Upper lobe of left lung (tissue), 6 donors: ENCODE data around the gene GRM6. TPM values are rescaled to one million over a fixed set of nuclear protein-coding genes. Genes with fewer than 3 reads are reported as not detected.
A peak's percentile ranks its signal among the peaks of the same experiment; 100 is the strongest.

Source experiments
- ATAC-seq, 2 donors: fragments of 200-7000 bp; cut with Tn5 transposase; one replicate each; pipeline ENCODE4 v1.9.1; 2022; ENCODE audit warnings: mild to moderate bottlenecking in 2 of 2, moderate library complexity in 2 of 2; ENCODE audit not compliant: low FRiP score in 2 of 2
- DNase-seq, 2 donors: peaks; one replicate each; pipeline ENCODE4 v3.0.0-alpha.2; 2019 to 2020
- H3K27ac ChIP-seq, 4 donors: fragments of 200-600 bp; sonication (generic); one replicate each; pipeline ENCODE4 v1.5.1; 2016 to 2019
- H3K27me3 ChIP-seq, 4 donors: fragments of 200-600 bp; sonication (generic); one replicate each; pipeline ENCODE4 v1.5.1; 2017 to 2019
- H3K36me3 ChIP-seq, 4 donors: fragments of 200-600 bp; sonication (generic); one replicate each; pipeline ENCODE4 v1.5.1; 2016 to 2019
- H3K4me1 ChIP-seq, 4 donors: fragments of 200-600 bp; sonication (generic); one replicate each; pipeline ENCODE4 v1.5.1; 2018 to 2019
- H3K4me3 ChIP-seq, 4 donors: fragments of 200-600 bp; sonication (generic); one replicate each; pipeline ENCODE4 v1.5.1; 2017 to 2019; ENCODE audit warnings: mild to moderate bottlenecking in 2 of 4, moderate library complexity in 1 of 4
- H3K9me3 ChIP-seq, 4 donors: fragments of 200-600 bp; sonication (generic); one replicate each; pipeline ENCODE4 v1.5.1; 2018 to 2019
- EP300 ChIP-seq, 4 donors: sonication (generic); formaldehyde crosslinking; IDR thresholded peaks; one replicate each; pipeline ENCODE4 v1.5.1; 2017; ENCODE audit warnings: antibody characterized with exemption in 4 of 4, control low read depth in 2 of 4
- POLR2A ChIP-seq, 4 donors: fragments of 450-650 bp; IDR thresholded peaks; one replicate each; pipeline ENCODE4 v1.5.1; 2016 to 2017; ENCODE audit warnings: antibody characterized with exemption in 4 of 4, mild to moderate bottlenecking in 2 of 4
- POLR2AphosphoS5 ChIP-seq, 2 donors: sonication (generic); formaldehyde crosslinking; IDR thresholded peaks; one replicate each; pipeline ENCODE4 v1.5.1; 2017; ENCODE audit warnings: antibody characterized with exemption in 2 of 2
- WGBS, 2 donors: methylation state at CpG; one replicate each; pipeline ENCODE4 v1.1.5; 2017 to 2018; 5-methylcytosine and 5-hydroxymethylcytosine counted together
- total RNA-seq, 6 donors: library from RNA; depleted of rRNA in 4 of 6; stranded (reverse); fragments of >200 nt in 4 of 6; gene quantifications; one replicate each; pipeline versions ENCODE4 v1.1.0 to v1.2.1, GENCODE V29; 2016 to 2021
- TF ChIP-seq, protein P1 (sequence below), 6 experiments: fragments of 450-650 bp in 4 of 6; fragments of 200-600 bp in 2 of 6; sonication (generic) in 2 of 6; IDR thresholded peaks; one replicate each; pipeline ENCODE4 v1.5.1; 2016 to 2019; ENCODE audit warnings: antibody characterized with exemption in 6 of 6
- donor health status: DM: no; HTN: no; CAD: no; lungs with moderate emphysema.
- donor health status: DM: no; HTN: yes; CAD: no; lungs with severe emphysema.

Gene GRM6
- total RNA-seq, 6 donors from 2014 or later: not detected

DNA sequence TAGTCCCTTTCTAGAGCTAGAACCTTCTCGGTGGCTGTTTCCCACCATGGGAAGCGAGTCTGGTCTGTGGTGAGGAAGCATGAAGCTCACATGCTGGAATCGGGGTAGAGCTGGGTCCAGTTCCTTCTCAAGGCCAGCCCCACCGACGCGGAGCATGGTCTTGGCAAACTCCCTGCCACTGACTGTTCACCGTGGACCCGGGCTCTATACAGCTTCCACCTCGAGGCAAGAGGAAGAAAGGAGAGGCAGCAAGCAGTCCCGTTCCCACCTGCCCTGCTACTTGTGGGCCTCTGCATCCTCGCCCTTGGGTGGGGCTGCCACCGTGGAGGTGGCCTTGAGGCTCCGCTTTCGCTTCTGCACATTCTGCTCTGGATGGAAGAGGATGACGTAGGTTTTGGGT is 13.7 kb downstream of the GRM6 start:
- Histone ChIP-seq H3K4me1 (no peaks in the 10 kb centered on the region), H3K4me3 (no peak overlapping the region), H3K27ac (no peak overlapping the region), H3K36me3 (peaks cover 0 to 5% (median 0%) of the 10 kb centered on the region in 4 donors), H3K9me3 (peaks cover 33 to 94% (median 76%) of the 10 kb centered on the region in 4 donors), H3K27me3 (no peaks in the 10 kb centered on the region)
- ATAC-seq (no peak), DNase-seq (no peak)
- WGBS, 2 donors: 90 to 98% methylated on average over 10 to 12 of the region's 15 CpGs
- no peak for TF ChIP-seq POLR2A (IDR thresholded peaks at IDR 0.05)
- TF ChIP-seq, protein P1, sequence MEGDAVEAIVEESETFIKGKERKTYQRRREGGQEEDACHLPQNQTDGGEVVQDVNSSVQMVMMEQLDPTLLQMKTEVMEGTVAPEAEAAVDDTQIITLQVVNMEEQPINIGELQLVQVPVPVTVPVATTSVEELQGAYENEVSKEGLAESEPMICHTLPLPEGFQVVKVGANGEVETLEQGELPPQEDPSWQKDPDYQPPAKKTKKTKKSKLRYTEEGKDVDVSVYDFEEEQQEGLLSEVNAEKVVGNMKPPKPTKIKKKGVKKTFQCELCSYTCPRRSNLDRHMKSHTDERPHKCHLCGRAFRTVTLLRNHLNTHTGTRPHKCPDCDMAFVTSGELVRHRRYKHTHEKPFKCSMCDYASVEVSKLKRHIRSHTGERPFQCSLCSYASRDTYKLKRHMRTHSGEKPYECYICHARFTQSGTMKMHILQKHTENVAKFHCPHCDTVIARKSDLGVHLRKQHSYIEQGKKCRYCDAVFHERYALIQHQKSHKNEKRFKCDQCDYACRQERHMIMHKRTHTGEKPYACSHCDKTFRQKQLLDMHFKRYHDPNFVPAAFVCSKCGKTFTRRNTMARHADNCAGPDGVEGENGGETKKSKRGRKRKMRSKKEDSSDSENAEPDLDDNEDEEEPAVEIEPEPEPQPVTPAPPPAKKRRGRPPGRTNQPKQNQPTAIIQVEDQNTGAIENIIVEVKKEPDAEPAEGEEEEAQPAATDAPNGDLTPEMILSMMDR (IDR thresholded peaks at IDR 0.05): no peak
- no peak for TF ChIP-seq POLR2AphosphoS5 (IDR thresholded peaks at IDR 0.05)
- TF ChIP-seq EP300 (IDR thresholded peaks at IDR 0.05): no peak

DNA sequence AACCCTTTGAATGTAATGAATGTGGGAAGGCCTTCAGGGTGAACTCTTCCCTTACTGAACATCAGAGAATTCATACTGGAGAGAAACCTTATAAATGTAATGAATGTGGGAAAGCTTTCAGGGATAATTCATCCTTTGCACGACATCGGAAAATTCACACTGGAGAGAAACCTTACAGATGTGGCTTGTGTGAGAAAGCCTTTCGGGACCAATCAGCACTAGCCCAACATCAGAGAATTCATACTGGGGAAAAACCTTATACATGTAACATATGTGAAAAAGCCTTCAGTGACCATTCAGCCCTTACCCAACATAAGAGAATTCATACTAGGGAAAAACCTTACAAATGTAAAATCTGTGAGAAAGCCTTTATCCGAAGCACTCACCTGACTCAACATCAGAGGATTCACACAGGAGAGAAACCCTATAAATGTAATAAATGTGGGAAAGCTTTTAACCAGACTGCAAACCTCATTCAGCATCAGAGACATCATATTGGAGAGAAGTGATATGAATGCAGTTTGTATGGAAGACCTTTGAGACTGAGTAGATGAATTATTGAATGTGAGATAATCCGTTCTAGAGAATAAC is 29.6 kb downstream of the GRM6 start:
- TF ChIP-seq, protein P1 (IDR thresholded peaks at IDR 0.05): no peak
- no peak for TF ChIP-seq EP300 (IDR thresholded peaks at IDR 0.05)
- no peak for TF ChIP-seq POLR2AphosphoS5 (IDR thresholded peaks at IDR 0.05)
- no peak for TF ChIP-seq POLR2A (IDR thresholded peaks at IDR 0.05)
- peaks cover 78 to 95% (median 90%) of the 10 kb centered on the region in 4 donors for H3K9me3 ChIP-seq
- H3K4me1 ChIP-seq: no peaks in the 10 kb centered on the region
- ATAC-seq: no peak
- H3K27me3 ChIP-seq: no peaks in the 10 kb centered on the region
- H3K27ac ChIP-seq: no peak overlapping the region
- DNase-seq: no peak
- WGBS, 2 donors: 96 to 98% methylated on average over 5 of the region's 5 CpGs
- H3K4me3 ChIP-seq: no peak overlapping the region
- H3K36me3 ChIP-seq: peaks cover 0 to 25% (median 16%) of the 10 kb centered on the region in 4 donors

DNA sequence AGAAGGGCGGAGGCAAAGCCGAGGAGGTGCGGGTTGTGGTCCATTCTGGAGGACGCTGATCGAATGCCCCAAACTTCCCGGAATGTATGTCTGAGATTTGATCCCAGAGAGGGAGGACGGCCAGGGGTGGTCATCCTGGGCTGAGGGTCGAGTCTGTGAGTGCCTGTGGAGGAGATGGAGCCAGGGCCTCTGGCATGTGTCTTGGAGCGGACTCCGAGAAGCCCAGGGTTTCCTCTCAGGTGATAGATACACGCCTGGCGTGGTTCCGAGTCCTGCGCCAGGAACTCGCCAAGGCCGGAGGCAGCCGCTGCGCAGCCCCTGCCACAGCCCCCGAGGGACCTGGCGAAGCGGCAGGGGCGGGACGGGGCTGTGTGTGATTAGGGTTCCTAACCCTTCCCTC is 53.8 kb downstream of the GRM6 start:
- WGBS, 2 donors: 0 to 4% methylated on average over 9 to 23 of the region's 23 CpGs
- peak overlapping the region in 3 of 4 donors; percentile 46 to 82 (median 78) for H3K27ac ChIP-seq
- H3K36me3 ChIP-seq: peaks cover 0 to 7% (median under 1%) of the 10 kb centered on the region in 4 donors
- H3K9me3 ChIP-seq: peaks cover 28 to 85% (median 59%) of the 10 kb centered on the region in 4 donors
- peaks cover 0 to 15% (median 2%) of the 10 kb centered on the region in 4 donors for H3K4me1 ChIP-seq
- ATAC-seq (no peak), DNase-seq (peak; percentile 22 to 76)
- H3K27me3 ChIP-seq: no peaks in the 10 kb centered on the region
- TF ChIP-seq EP300 (IDR thresholded peaks at IDR 0.05) (no peak), POLR2AphosphoS5 (IDR thresholded peaks at IDR 0.05) (no peak)
- TF ChIP-seq, protein P1 (IDR thresholded peaks at IDR 0.05): no peak
- H3K4me3 ChIP-seq: peak overlapping the region; percentile 47 to 75 (median 63)

DNA sequence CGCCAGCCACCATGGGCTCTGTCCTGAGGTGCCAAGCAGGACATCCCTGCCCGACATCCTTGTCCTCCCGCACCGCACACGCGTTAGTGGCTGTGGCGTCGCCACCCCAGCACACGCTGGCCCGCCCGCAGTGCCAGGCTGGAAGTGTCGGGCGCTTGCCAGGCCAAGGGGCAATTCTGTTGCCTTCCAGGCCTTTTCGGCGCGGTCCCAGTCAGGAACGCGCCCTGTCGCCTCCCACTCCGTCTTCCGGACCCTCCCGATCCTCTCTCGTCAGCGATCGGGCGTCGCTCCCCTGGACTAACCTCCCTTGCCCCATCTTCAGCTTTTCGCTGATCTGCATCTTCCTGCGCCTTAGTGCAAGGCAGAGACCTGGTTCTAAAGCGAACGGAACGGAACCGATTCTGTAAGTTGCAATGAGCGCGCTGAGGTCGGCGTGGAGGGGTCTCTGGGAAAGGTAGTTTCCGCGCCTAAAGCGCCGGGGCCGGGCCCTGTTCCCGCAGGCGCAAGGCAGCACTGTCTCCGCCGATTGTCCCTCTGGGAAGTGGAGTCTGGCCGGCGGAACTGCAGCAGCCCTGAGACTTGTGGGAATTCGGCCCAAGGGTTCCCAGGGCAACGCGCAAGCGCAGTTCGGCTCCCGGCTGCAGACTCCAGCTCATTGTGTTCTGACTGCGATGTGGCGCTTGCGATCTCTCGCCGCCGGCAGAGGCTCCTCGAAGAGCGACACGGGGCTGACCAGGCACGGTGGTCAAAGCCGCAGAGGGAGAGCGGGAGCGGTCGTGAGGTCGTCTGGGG is 54.4 kb downstream of the GRM6 start, which contains the start of gene ZNF454:
ZNF454 (plus strand) TSS at position 630 of the 792 bp plus-strand sequence. CDS start 1,594 bp downstream, outside the sequence.
- no peaks in the 10 kb centered on the region for H3K27me3 ChIP-seq
- peak within 1 kb of the TSS; percentile 46 to 82 (median 76) for H3K27ac ChIP-seq
- ATAC-seq: peak; percentile 93
- H3K9me3 ChIP-seq: peaks cover 31 to 87% (median 61%) of the 10 kb centered on the region in 4 donors
- TF ChIP-seq POLR2A (IDR thresholded peaks at IDR 0.05) (peak in 3 of 4 donors; percentile 24 to 43 (median 26)), POLR2AphosphoS5 (IDR thresholded peaks at IDR 0.05) (peak in 1 of 2 donors; percentile 68), EP300 (IDR thresholded peaks at IDR 0.05) (no peak)
- WGBS, 2 donors: 7 to 13% methylated on average over 26 to 48 of the region's 69 CpGs
- DNase-seq: peak; percentile 86 to 94
- peak within 1 kb of the TSS; percentile 47 to 75 (median 63) for H3K4me3 ChIP-seq
- H3K4me1 ChIP-seq: peaks cover 0 to 15% (median 2%) of the 10 kb centered on the region in 4 donors
- H3K36me3 ChIP-seq: peaks cover 0 to 4% (median 0%) of the 10 kb centered on the region in 4 donors
